Spinal cord (tissue), 10 donors: ENCODE measurements around the gene SLC25A4. TPM values are rescaled to one million over a fixed set of nuclear protein-coding genes. Genes with fewer than 3 reads are reported as not detected.

Source experiments
- DNase-seq, 6 donors: peaks; one replicate each; pipeline versions ENCODE4 v3.0.0 to v3.0.0-alpha.2; 2013 to 2015; ENCODE audit warnings: low spot score in 6 of 6, low read depth in 4 of 6
- H3K27ac ChIP-seq: one replicate; pipeline ENCODE4 v1.5.1; 2013; ENCODE audit warnings: low read depth, low read length, control low read depth
- H3K27me3 ChIP-seq: one replicate; pipeline ENCODE4 v1.6.1; 2013; ENCODE audit warnings: low read length; ENCODE audit not compliant: control insufficient read depth, insufficient read depth
- H3K36me3 ChIP-seq: one replicate; pipeline ENCODE4 v1.6.1; 2013; ENCODE audit warnings: low read length; ENCODE audit not compliant: control insufficient read depth, insufficient read depth
- H3K4me1 ChIP-seq: one replicate; pipeline ENCODE4 v1.6.1; 2013; ENCODE audit warnings: low read length; ENCODE audit not compliant: control insufficient read depth, insufficient read depth
- H3K4me3 ChIP-seq: one replicate; pipeline ENCODE4 v1.5.1; 2013; ENCODE audit warnings: low read depth, low read length, control low read depth
- H3K9me3 ChIP-seq: one replicate; pipeline ENCODE4 v1.6.1; 2013; ENCODE audit warnings: low read length; ENCODE audit not compliant: control insufficient read depth, insufficient read depth
- WGBS: methylation state at CpG from one replicate; pipeline ENCODE4 v1.1.5; 2013; ENCODE audit warnings: missing lambda C conversion rate; ENCODE audit not compliant: insufficient coverage; 5-methylcytosine and 5-hydroxymethylcytosine counted together
- polyA plus RNA-seq, 2 donors: library from polyadenylated mRNA; unstranded; fragments of 120-200 nt; gene quantifications; one replicate each; pipeline ENCODE4 v1.2.1, GENCODE V29; 2013; ENCODE audit not compliant: insufficient read length in 2 of 2
- total RNA-seq, 2 donors: library from RNA; depleted of rRNA in 1 of 2; stranded (reverse); fragments of 120-200 nt in 1 of 2; fragments of >200 nt in 1 of 2; gene quantifications; one replicate each; pipeline versions ENCODE4 v1.2.3 to v1.2.4, GENCODE V29; 2013 to 2014
- donor health status: healthy.

The SLC25A4 gene
- total and polyA plus RNA-seq, 4 donors, result 42.0 to 117 (median 75.5) TPM

- no peaks in the 10 kb centered on the region for H3K36me3 ChIP-seq
- DNase-seq, result no peak
- no peaks in the 10 kb centered on the region for H3K27me3 ChIP-seq
- no peak overlapping the region for H3K4me3 ChIP-seq
- no peaks in the 10 kb centered on the region for H3K9me3 ChIP-seq
- no peak overlapping the region for H3K27ac ChIP-seq
- H3K4me1 ChIP-seq, result peaks cover 3% of the 10 kb centered on the region
- 89% methylated on average over 21 of the region's 24 CpGs for WGBS
These were observed 5.7 kb upstream of the SLC25A4 start for GRCh38 chr4:185137233-185137925.

- no peak overlapping the region for H3K4me3 ChIP-seq
- no peak overlapping the region for H3K27ac ChIP-seq
- H3K27me3 ChIP-seq, result no peaks in the 10 kb centered on the region
- no peaks in the 10 kb centered on the region for H3K36me3 ChIP-seq
- DNase-seq, result no peak
- WGBS, result 81% methylated on average over 7 of the region's 10 CpGs
- H3K9me3 ChIP-seq, result no peaks in the 10 kb centered on the region
- H3K4me1 ChIP-seq, result peaks cover 8% of the 10 kb centered on the region
These were observed 4.9 kb upstream of the SLC25A4 start for GRCh38 chr4:185138161-185138560.

GRCh38 chr4:185139736-185140135, 3.3 kb upstream of the SLC25A4 start:
- WGBS, result 88% methylated on average over 1 of the region's 6 CpGs
- no peak overlapping the region for H3K4me3 ChIP-seq
- no peaks in the 10 kb centered on the region for H3K27me3 ChIP-seq
- H3K9me3 ChIP-seq, result no peaks in the 10 kb centered on the region
- DNase-seq, result no peak
- H3K36me3 ChIP-seq, result peaks cover 2% of the 10 kb centered on the region
- H3K4me1 ChIP-seq, result peaks cover 11% of the 10 kb centered on the region
- no peak overlapping the region for H3K27ac ChIP-seq

- 98% methylated on average over 3 of the region's 6 CpGs for WGBS
- Histone ChIP-seq H3K27ac (no peak overlapping the region), H3K27me3 (no peaks in the 10 kb centered on the region), H3K4me1 (peaks cover 22% of the 10 kb centered on the region), H3K9me3 (no peaks in the 10 kb centered on the region), H3K36me3 (peaks cover 11% of the 10 kb centered on the region), H3K4me3 (no peak overlapping the region)
- no peak for DNase-seq
These were observed 1.3 kb upstream of the SLC25A4 start for GRCh38 chr4:185141777-185142176.

- WGBS, result 6% methylated on average over 11 of the region's 11 CpGs
- H3K27ac ChIP-seq, result peak overlapping the region; percentile 62
- no peak for DNase-seq
- peaks cover 11% of the 10 kb centered on the region for H3K36me3 ChIP-seq
- peak overlapping the region; percentile 78 for H3K4me3 ChIP-seq
- H3K4me1 ChIP-seq, result peaks cover 22% of the 10 kb centered on the region
- no peaks in the 10 kb centered on the region for H3K9me3 ChIP-seq
- no peaks in the 10 kb centered on the region for H3K27me3 ChIP-seq
These were observed 528 bp upstream of the SLC25A4 start for GRCh38 chr4:185142564-185142911.

GRCh38 chr4:185143601-185143969, 519 bp downstream of the SLC25A4 start:
- Histone ChIP-seq H3K36me3 (peaks cover 15% of the 10 kb centered on the region), H3K27me3 (no peaks in the 10 kb centered on the region), H3K4me1 (peaks cover 22% of the 10 kb centered on the region), H3K9me3 (no peaks in the 10 kb centered on the region), H3K27ac (no peak overlapping the region), H3K4me3 (peak overlapping the region; percentile 78)
- under 1% methylated on average over 25 of the region's 30 CpGs for WGBS
- peak in 2 of 6 donors; percentile 55 to 67 for DNase-seq

GRCh38 chr4:185144601-185145240, 1.7 kb downstream of the SLC25A4 start:
- Histone ChIP-seq H3K27ac (no peak overlapping the region), H3K4me1 (peaks cover 22% of the 10 kb centered on the region), H3K27me3 (no peaks in the 10 kb centered on the region), H3K4me3 (no peak overlapping the region), H3K9me3 (no peaks in the 10 kb centered on the region), H3K36me3 (peaks cover 17% of the 10 kb centered on the region)
- no peak for DNase-seq
- WGBS, result 96% methylated on average over 12 of the region's 16 CpGs

GRCh38 chr4:185145572-185145971, 2.5 kb downstream of the SLC25A4 start:
- 75% methylated on average over 12 of the region's 13 CpGs for WGBS
- Histone ChIP-seq H3K4me1 (peaks cover 22% of the 10 kb centered on the region), H3K27ac (no peak overlapping the region), H3K36me3 (peaks cover 21% of the 10 kb centered on the region), H3K27me3 (no peaks in the 10 kb centered on the region), H3K9me3 (no peaks in the 10 kb centered on the region), H3K4me3 (no peak overlapping the region)
- no peak for DNase-seq

- Histone ChIP-seq H3K4me3 (no peak overlapping the region), H3K9me3 (no peaks in the 10 kb centered on the region), H3K4me1 (peaks cover 14% of the 10 kb centered on the region), H3K27me3 (no peaks in the 10 kb centered on the region), H3K36me3 (peaks cover 25% of the 10 kb centered on the region), H3K27ac (no peak overlapping the region)
- DNase-seq, result no peak
- WGBS, result 90% methylated on average over 11 of the region's 12 CpGs
These were observed 6.3 kb downstream of the SLC25A4 start for GRCh38 chr4:185149392-185149791.

- no CpG with 5 or more reads among the region's 1 CpG for WGBS
- Histone ChIP-seq H3K36me3 (peaks cover 14% of the 10 kb centered on the region), H3K4me3 (no peak overlapping the region), H3K9me3 (no peaks in the 10 kb centered on the region), H3K27ac (no peak overlapping the region), H3K4me1 (no peaks in the 10 kb centered on the region), H3K27me3 (no peaks in the 10 kb centered on the region)
- no peak for DNase-seq
These were observed 8.2 kb downstream of the SLC25A4 start for GRCh38 chr4:185151296-185151695.
